Measurements from ENCODE around the gene HEPACAM2.

Gene HEPACAM2

GRCh38 chr7:93188870-93189634 lies 37.2 kb downstream of the HEPACAM2 start:
- intact Hi-C loops (cut with DNase I; ENCODE audit: low total_unique reads), result no loop called here
- TF ChIP-seq CTCF (IDR thresholded peaks at IDR 0.05), result no peak
- H3K27ac ChIP-seq, result no peak overlapping the region
- DNase-seq, result no peak
- no peaks in the 10 kb centered on the region for H3K4me1 ChIP-seq
- H3K4me3 ChIP-seq, result no peak overlapping the region
- H3K36me3 ChIP-seq, result no peaks in the 10 kb centered on the region
- no peaks in the 10 kb centered on the region for H3K9me3 ChIP-seq
- H3K27me3 ChIP-seq, result no peaks in the 10 kb centered on the region

- Histone ChIP-seq H3K4me3 (no peak overlapping the region), H3K4me1 (no peaks in the 10 kb centered on the region), H3K9me3 (no peaks in the 10 kb centered on the region), H3K27me3 (no peaks in the 10 kb centered on the region), H3K27ac (no peak overlapping the region), H3K36me3 (no peaks in the 10 kb centered on the region)
- TF ChIP-seq CTCF (IDR thresholded peaks at IDR 0.05), result no peak
- intact Hi-C loops (cut with DNase I; ENCODE audit: low total_unique reads), result no loop called here
- DNase-seq, result no peak
Measured at GRCh38 chr7:93185303-93186027, 40.8 kb downstream of the HEPACAM2 start.

GRCh38 chr7:93179173-93179572 lies 47.1 kb downstream of the HEPACAM2 start:
- H3K36me3 ChIP-seq, result no peaks in the 10 kb centered on the region
- H3K4me3 ChIP-seq, result no peak overlapping the region
- peaks cover 0 to 3% of the 10 kb centered on the region in 2 donors for H3K27me3 ChIP-seq
- no peak for TF ChIP-seq CTCF (IDR thresholded peaks at IDR 0.05)
- no peak overlapping the region for H3K27ac ChIP-seq
- no peak for DNase-seq
- intact Hi-C loops (cut with DNase I; ENCODE audit: low total_unique reads), result no loop called here
- no peaks in the 10 kb centered on the region for H3K4me1 ChIP-seq
- no peaks in the 10 kb centered on the region for H3K9me3 ChIP-seq

- Histone ChIP-seq H3K4me3 (no peak overlapping the region), H3K27me3 (peaks cover 0 to 3% of the 10 kb centered on the region in 2 donors), H3K36me3 (no peaks in the 10 kb centered on the region), H3K4me1 (no peaks in the 10 kb centered on the region), H3K27ac (no peak overlapping the region), H3K9me3 (no peaks in the 10 kb centered on the region)
- intact Hi-C loops (cut with DNase I; ENCODE audit: low total_unique reads), result no loop called here
- no peak for DNase-seq
- no peak for TF ChIP-seq CTCF (IDR thresholded peaks at IDR 0.05)
Measured at GRCh38 chr7:93178213-93178612, 48.1 kb downstream of the HEPACAM2 start.

GRCh38 chr7:93176992-93177580 lies 49.2 kb downstream of the HEPACAM2 start:
- Histone ChIP-seq H3K27me3 (peaks cover 0 to 3% of the 10 kb centered on the region in 2 donors), H3K9me3 (peaks cover 0 to 2% (median 0%) of the 10 kb centered on the region in 3 donors), H3K27ac (no peak overlapping the region), H3K36me3 (no peaks in the 10 kb centered on the region), H3K4me3 (no peak overlapping the region), H3K4me1 (no peaks in the 10 kb centered on the region)
- no peak for TF ChIP-seq CTCF (IDR thresholded peaks at IDR 0.05)
- no peak for DNase-seq
- intact Hi-C loops (cut with DNase I; ENCODE audit: low total_unique reads), result no loop called here
